Measurements from ENCODE around the gene SEC14L5. TPM values are rescaled to one million over a fixed set of nuclear protein-coding genes. Genes with fewer than 3 reads are reported as not detected.

The SEC14L5 gene
- total and polyA plus RNA-seq, 10 of the 15 experiments (the other 5 are each of a cell fraction or from before 2014, with no cell fraction given) = 0.01 TPM; not detected in 9

GRCh38 chr16:5001986-5002385, 43.9 kb downstream of the SEC14L5 start (continued):
- TF ChIP-seq, protein P1, sequence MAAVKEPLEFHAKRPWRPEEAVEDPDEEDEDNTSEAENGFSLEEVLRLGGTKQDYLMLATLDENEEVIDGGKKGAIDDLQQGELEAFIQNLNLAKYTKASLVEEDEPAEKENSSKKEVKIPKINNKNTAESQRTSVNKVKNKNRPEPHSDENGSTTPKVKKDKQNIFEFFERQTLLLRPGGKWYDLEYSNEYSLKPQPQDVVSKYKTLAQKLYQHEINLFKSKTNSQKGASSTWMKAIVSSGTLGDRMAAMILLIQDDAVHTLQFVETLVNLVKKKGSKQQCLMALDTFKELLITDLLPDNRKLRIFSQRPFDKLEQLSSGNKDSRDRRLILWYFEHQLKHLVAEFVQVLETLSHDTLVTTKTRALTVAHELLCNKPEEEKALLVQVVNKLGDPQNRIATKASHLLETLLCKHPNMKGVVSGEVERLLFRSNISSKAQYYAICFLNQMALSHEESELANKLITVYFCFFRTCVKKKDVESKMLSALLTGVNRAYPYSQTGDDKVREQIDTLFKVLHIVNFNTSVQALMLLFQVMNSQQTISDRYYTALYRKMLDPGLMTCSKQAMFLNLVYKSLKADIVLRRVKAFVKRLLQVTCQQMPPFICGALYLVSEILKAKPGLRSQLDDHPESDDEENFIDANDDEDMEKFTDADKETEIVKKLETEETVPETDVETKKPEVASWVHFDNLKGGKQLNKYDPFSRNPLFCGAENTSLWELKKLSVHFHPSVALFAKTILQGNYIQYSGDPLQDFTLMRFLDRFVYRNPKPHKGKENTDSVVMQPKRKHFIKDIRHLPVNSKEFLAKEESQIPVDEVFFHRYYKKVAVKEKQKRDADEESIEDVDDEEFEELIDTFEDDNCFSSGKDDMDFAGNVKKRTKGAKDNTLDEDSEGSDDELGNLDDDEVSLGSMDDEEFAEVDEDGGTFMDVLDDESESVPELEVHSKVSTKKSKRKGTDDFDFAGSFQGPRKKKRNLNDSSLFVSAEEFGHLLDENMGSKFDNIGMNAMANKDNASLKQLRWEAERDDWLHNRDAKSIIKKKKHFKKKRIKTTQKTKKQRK (IDR thresholded peaks at IDR 0.05; ENCODE audit: low read depth, low read length) = no peak
- TF ChIP-seq ZNF622 (IDR thresholded peaks at IDR 0.05) (no peak), DPF2 (IDR thresholded peaks at IDR 0.05) (no peak), ZNF207 (IDR thresholded peaks at IDR 0.05; ENCODE audit: borderline replicate concordance) (no peak), PML (IDR thresholded peaks at IDR 0.05; ENCODE audit: low read length) (no peak), POU2F2 (IDR thresholded peaks at IDR 0.05; ENCODE audit: borderline replicate concordance, low read depth, low read length) (no peak), ZNF384 (IDR thresholded peaks at IDR 0.05; ENCODE audit: borderline replicate concordance, low read depth, low read length) (no peak), BACH1 (IDR thresholded peaks at IDR 0.05; ENCODE audit: borderline replicate concordance) (no peak)
- TF ChIP-seq, protein P2, sequence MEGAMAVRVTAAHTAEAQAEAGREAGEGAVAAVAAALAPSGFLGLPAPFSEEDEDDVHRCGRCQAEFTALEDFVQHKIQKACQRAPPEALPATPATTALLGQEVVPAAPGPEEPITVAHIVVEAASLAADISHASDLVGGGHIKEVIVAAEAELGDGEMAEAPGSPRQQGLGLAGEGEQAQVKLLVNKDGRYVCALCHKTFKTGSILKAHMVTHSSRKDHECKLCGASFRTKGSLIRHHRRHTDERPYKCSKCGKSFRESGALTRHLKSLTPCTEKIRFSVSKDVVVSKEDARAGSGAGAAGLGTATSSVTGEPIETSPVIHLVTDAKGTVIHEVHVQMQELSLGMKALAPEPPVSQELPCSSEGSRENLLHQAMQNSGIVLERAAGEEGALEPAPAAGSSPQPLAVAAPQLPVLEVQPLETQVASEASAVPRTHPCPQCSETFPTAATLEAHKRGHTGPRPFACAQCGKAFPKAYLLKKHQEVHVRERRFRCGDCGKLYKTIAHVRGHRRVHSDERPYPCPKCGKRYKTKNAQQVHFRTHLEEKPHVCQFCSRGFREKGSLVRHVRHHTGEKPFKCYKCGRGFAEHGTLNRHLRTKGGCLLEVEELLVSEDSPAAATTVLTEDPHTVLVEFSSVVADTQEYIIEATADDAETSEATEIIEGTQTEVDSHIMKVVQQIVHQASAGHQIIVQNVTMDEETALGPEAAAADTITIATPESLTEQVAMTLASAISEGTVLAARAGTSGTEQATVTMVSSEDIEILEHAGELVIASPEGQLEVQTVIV (IDR thresholded peaks at IDR 0.05; ENCODE audit: borderline replicate concordance, partially characterized antibody) = no peak

All from GM12878 (cell line).